Liver (tissue), 9 donors: ENCODE measurements around the gene EIPR1. TPM values are rescaled to one million over a fixed set of nuclear protein-coding genes. Genes with fewer than 3 reads are reported as not detected.

Experiments used
- DNase-seq: peaks from one replicate; pipeline ENCODE4 v3.0.0-alpha.2; 2017; ENCODE audit warnings: low spot score
- H3K27ac ChIP-seq, 2 donors: one replicate each; pipeline ENCODE4 v1.7.0; 2013; ENCODE audit warnings: inconsistent platforms in 2 of 2, low read length in 2 of 2, control low read depth in 1 of 2, low read depth in 1 of 2, mild to moderate bottlenecking in 1 of 2
- H3K27me3 ChIP-seq, 4 donors: one replicate each; pipeline versions ENCODE4 v1.6.1 to v1.7.0; 2013; ENCODE audit warnings: low read length in 3 of 4, inconsistent platforms in 1 of 4, mild to moderate bottlenecking in 1 of 4, moderate library complexity in 1 of 4; ENCODE audit not compliant: control insufficient read depth in 4 of 4, insufficient read depth in 4 of 4
- H3K36me3 ChIP-seq, 4 donors: one replicate each; pipeline versions ENCODE4 v1.6.1 to v1.7.0; 2013; ENCODE audit warnings: low read length in 3 of 4, mild to moderate bottlenecking in 3 of 4, low read depth in 1 of 4, moderate library complexity in 1 of 4; ENCODE audit not compliant: control insufficient read depth in 4 of 4, insufficient read depth in 3 of 4
- H3K4me1 ChIP-seq, 4 donors: one replicate each; pipeline versions ENCODE4 v1.6.1 to v1.7.0; 2013; ENCODE audit warnings: low read length in 3 of 4, mild to moderate bottlenecking in 3 of 4, moderate library complexity in 1 of 4; ENCODE audit not compliant: control insufficient read depth in 4 of 4, insufficient read depth in 4 of 4
- H3K4me3 ChIP-seq, 3 donors: one replicate each; pipeline versions ENCODE4 v1.6.1 to v1.7.0; 2013; ENCODE audit warnings: low read length in 3 of 3, control low read depth in 1 of 3, low read depth in 1 of 3, mild to moderate bottlenecking in 1 of 3
- H3K9ac ChIP-seq, 2 donors: one replicate each; pipeline ENCODE4 v1.7.0; 2013; ENCODE audit warnings: low read length in 2 of 2, mild to moderate bottlenecking in 2 of 2, moderate library complexity in 2 of 2, control low read depth in 1 of 2, low read depth in 1 of 2
- H3K9me3 ChIP-seq, 4 donors: one replicate each; pipeline versions ENCODE4 v1.6.1 to v1.7.0; 2013; ENCODE audit warnings: low read length in 3 of 4; ENCODE audit not compliant: control insufficient read depth in 4 of 4
- ATF3 ChIP-seq: IDR thresholded peaks from 2 replicates; pipeline ENCODE4 v1.6.1; 2016; ENCODE audit warnings: antibody characterized with exemption
- CTCF ChIP-seq: fragments of 150-350 bp; IDR thresholded peaks from 2 replicates; pipeline ENCODE4 v1.5.1; 2017; ENCODE audit warnings: improper control_type of control experiment, low read depth, low read length; ENCODE audit not compliant: missing input control
- EGR1 ChIP-seq, 2 donors: IDR thresholded peaks; 2 replicates each; pipeline ENCODE4 v1.6.1; 2016 to 2018; ENCODE audit warnings: antibody characterized with exemption in 2 of 2, low read depth in 2 of 2
- FOXA1 ChIP-seq: IDR thresholded peaks from 2 replicates; pipeline ENCODE4 v1.6.1; 2016; ENCODE audit warnings: antibody characterized with exemption
- FOXA2 ChIP-seq: IDR thresholded peaks from 2 replicates; pipeline ENCODE4 v1.6.1; 2016; ENCODE audit warnings: antibody characterized with exemption
- GABPA ChIP-seq, 2 donors: IDR thresholded peaks in 1 of 2; conservative IDR thresholded peaks in 1 of 2; 2 replicates each; pipeline ENCODE4 v1.6.1; 2016; ENCODE audit warnings: antibody characterized with exemption in 2 of 2, mild to moderate bottlenecking in 1 of 2, moderate library complexity in 1 of 2
- HNF4A ChIP-seq, 2 donors: conservative IDR thresholded peaks; 2 replicates each; pipeline ENCODE4 v1.6.1; 2016; ENCODE audit warnings: antibody characterized with exemption in 2 of 2, mild to moderate bottlenecking in 2 of 2
- JUND ChIP-seq, 2 donors: IDR thresholded peaks; 2 replicates each; pipeline ENCODE4 v1.6.1; 2016; ENCODE audit warnings: antibody characterized with exemption in 2 of 2
- MAX ChIP-seq: IDR thresholded peaks from 2 replicates; pipeline ENCODE4 v1.6.1; 2016; ENCODE audit warnings: antibody characterized with exemption
- NR2F2 ChIP-seq: IDR thresholded peaks from 2 replicates; pipeline ENCODE4 v1.6.1; 2016; ENCODE audit warnings: antibody characterized with exemption
- RAD21 ChIP-seq, 2 donors: IDR thresholded peaks; 2 replicates each; pipeline ENCODE4 v1.6.1; 2016; ENCODE audit warnings: antibody characterized with exemption in 2 of 2, mild to moderate bottlenecking in 2 of 2
- REST ChIP-seq: IDR thresholded peaks from 2 replicates; pipeline ENCODE4 v1.6.1; 2016; ENCODE audit warnings: antibody characterized with exemption, mild to moderate bottlenecking
- RXRA ChIP-seq, 2 donors: IDR thresholded peaks; 2 replicates each; pipeline ENCODE4 v1.6.1; 2017 to 2018; ENCODE audit warnings: antibody characterized with exemption in 2 of 2, mild to moderate bottlenecking in 1 of 2
- SP1 ChIP-seq: IDR thresholded peaks from 2 replicates; pipeline ENCODE4 v1.6.1; 2018; ENCODE audit warnings: antibody characterized with exemption, mild to moderate bottlenecking
- TAF1 ChIP-seq: conservative IDR thresholded peaks from 2 replicates; pipeline ENCODE4 v1.6.1; 2016; ENCODE audit warnings: antibody characterized with exemption, mild to moderate bottlenecking
- YY1 ChIP-seq: IDR thresholded peaks from 2 replicates; pipeline ENCODE4 v1.6.1; 2016; ENCODE audit warnings: antibody characterized with exemption, mild to moderate bottlenecking
- ZBTB33 ChIP-seq: IDR thresholded peaks from 2 replicates; pipeline ENCODE4 v1.6.1; 2016; ENCODE audit warnings: antibody characterized with exemption
- WGBS: extraction: QIAGEN DNeasy Blood & Tissue Kit; methylation state at CpG from one replicate; pipeline ENCODE4 v1.1.7; 2013; 5-methylcytosine and 5-hydroxymethylcytosine counted together
- polyA plus RNA-seq, 2 donors: library from polyadenylated mRNA; stranded (reverse) in 1 of 2; unstranded in 1 of 2; fragments of 200-250 nt in 1 of 2; fragments of >200 nt in 1 of 2; fragmentation: Nextera tagmentation in 1 of 2; extraction: Ambion mirVana in 1 of 2; gene quantifications; one replicate each; pipeline versions ENCODE4 v1.2.1 to v1.2.3, GENCODE V29; 2013 to 2015
- total RNA-seq, 2 donors: library from RNA; depleted of rRNA; stranded (reverse); fragments of >200 nt; gene quantifications; one replicate each; pipeline ENCODE4 v1.2.3, GENCODE V29; 2014
- donor health status: healthy.
- donor health status: healthy.
- donor health status: healthy.
- donor health status: healthy.
- donor health status: healthy.

EIPR1 gene
- total and polyA plus RNA-seq, 4 donors: 7.6 to 12.1 (median 11.4) TPM

GRCh38 chr2:3193443-3194330 is 183.9 kb downstream of the EIPR1 start:
- TF ChIP-seq JUND (IDR thresholded peaks at IDR 0.05) (no peak), ATF3 (no peak), NR2F2 (no peak), HNF4A (conservative IDR thresholded peaks at IDR 0.05) (no peak), FOXA2 (no peak), GABPA (IDR thresholded peaks at IDR 0.05 in 1 of 2, conservative IDR thresholded peaks at IDR 0.05 in 1 of 2) (no peak), FOXA1 (no peak), ZBTB33 (no peak), YY1 (no peak), CTCF (no peak), SP1 (no peak)
- Histone ChIP-seq H3K4me3 (no peak overlapping the region), H3K9me3 (no peaks in the 10 kb centered on the region), H3K36me3 (peaks cover 9 to 44% (median 20%) of the 10 kb centered on the region in 4 donors), H3K4me1 (no peaks in the 10 kb centered on the region), H3K9ac (no peak overlapping the region), H3K27me3 (no peaks in the 10 kb centered on the region), H3K27ac (no peak overlapping the region)
- DNase-seq: no peak
- WGBS: 83% methylated on average over 20 of the region's 20 CpGs

GRCh38 chr2:3192920-3193319 is 184.7 kb downstream of the EIPR1 start:
- Histone ChIP-seq H3K36me3 (peaks cover 11 to 49% (median 21%) of the 10 kb centered on the region in 4 donors), H3K4me3 (no peak overlapping the region), H3K9me3 (no peaks in the 10 kb centered on the region), H3K27ac (no peak overlapping the region), H3K4me1 (no peaks in the 10 kb centered on the region), H3K27me3 (no peaks in the 10 kb centered on the region), H3K9ac (no peak overlapping the region)
- DNase-seq: no peak
- TF ChIP-seq YY1 (no peak), RAD21 (IDR thresholded peaks at IDR 0.05) (no peak), ATF3 (no peak), FOXA2 (no peak)
- 90% methylated on average over 7 of the region's 7 CpGs for WGBS

- 97% methylated on average over 17 of the region's 17 CpGs for WGBS
- Histone ChIP-seq H3K4me1 (no peaks in the 10 kb centered on the region), H3K9ac (no peak overlapping the region), H3K27me3 (no peaks in the 10 kb centered on the region), H3K36me3 (peaks cover 11 to 49% (median 21%) of the 10 kb centered on the region in 4 donors), H3K4me3 (no peak overlapping the region), H3K9me3 (no peaks in the 10 kb centered on the region), H3K27ac (no peak overlapping the region)
- no peak for DNase-seq
- TF ChIP-seq MAX: no peak
- TF ChIP-seq SP1: no peak
- TF ChIP-seq FOXA1: no peak
- TF ChIP-seq ATF3: no peak
- no peak for TF ChIP-seq NR2F2
- TF ChIP-seq RXRA (IDR thresholded peaks at IDR 0.05): no peak
- no peak for TF ChIP-seq JUND (IDR thresholded peaks at IDR 0.05)
- TF ChIP-seq RAD21 (IDR thresholded peaks at IDR 0.05): no peak
- TF ChIP-seq YY1: no peak
- TF ChIP-seq EGR1 (IDR thresholded peaks at IDR 0.05; ENCODE audit: low read depth in 2 of 2): no peak
- no peak for TF ChIP-seq FOXA2
- TF ChIP-seq TAF1: no peak
- TF ChIP-seq GABPA (IDR thresholded peaks at IDR 0.05 in 1 of 2, conservative IDR thresholded peaks at IDR 0.05 in 1 of 2): no peak
- no peak for TF ChIP-seq REST
These were observed 185.3 kb downstream of the EIPR1 start for GRCh38 chr2:3192281-3192818.
